ENCODE measurements around the gene FOXJ1. TPM values are rescaled to one million over a fixed set of nuclear protein-coding genes. Genes with fewer than 3 reads are reported as not detected.

FOXJ1 gene
- total RNA-seq, 1 donor from 2014 or later, result 2.1 TPM

DNA sequence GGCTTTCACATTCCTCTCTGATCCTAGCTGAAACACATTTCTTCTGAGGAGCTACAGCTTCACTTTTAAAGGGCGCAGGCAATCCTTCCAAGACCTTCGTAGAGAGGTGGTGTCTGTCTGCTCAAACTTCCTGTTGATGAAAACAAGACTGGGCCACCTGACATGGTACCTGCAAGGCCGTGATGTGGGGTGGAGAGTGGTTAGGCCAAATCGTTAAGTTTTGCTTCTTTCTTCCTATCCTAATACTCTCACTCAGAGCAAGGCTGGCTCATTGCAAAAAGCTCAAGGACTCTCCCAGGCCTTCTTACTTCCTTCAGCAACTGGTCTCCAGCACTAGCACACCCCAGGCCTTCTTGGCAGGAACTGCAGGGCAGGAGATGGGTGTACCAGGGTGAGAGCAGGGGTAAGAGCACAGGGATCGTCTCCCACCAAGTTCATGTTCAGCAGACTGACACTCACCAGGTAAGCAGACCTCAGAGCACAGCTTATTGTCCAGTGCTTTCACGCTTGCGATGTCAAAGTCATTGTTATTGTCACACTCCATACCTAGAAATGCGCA, 10.9 kb upstream of the FOXJ1 start:
- Mint-ChIP-seq H3K27me3 (ENCODE audit: unreplicated experiment) (no peaks in the 10 kb centered on the region), H3K27ac (ENCODE audit: unreplicated experiment) (no peak overlapping the region), H3K4me3 (ENCODE audit: unreplicated experiment) (no peak overlapping the region), H3K4me1 (ENCODE audit: unreplicated experiment) (peaks cover 27% of the 10 kb centered on the region), H3K9me3 (ENCODE audit: unreplicated experiment) (no peaks in the 10 kb centered on the region), H3K36me3 (ENCODE audit: low read depth, unreplicated experiment) (no peaks in the 10 kb centered on the region)
- TF ChIP-seq, protein P1, sequence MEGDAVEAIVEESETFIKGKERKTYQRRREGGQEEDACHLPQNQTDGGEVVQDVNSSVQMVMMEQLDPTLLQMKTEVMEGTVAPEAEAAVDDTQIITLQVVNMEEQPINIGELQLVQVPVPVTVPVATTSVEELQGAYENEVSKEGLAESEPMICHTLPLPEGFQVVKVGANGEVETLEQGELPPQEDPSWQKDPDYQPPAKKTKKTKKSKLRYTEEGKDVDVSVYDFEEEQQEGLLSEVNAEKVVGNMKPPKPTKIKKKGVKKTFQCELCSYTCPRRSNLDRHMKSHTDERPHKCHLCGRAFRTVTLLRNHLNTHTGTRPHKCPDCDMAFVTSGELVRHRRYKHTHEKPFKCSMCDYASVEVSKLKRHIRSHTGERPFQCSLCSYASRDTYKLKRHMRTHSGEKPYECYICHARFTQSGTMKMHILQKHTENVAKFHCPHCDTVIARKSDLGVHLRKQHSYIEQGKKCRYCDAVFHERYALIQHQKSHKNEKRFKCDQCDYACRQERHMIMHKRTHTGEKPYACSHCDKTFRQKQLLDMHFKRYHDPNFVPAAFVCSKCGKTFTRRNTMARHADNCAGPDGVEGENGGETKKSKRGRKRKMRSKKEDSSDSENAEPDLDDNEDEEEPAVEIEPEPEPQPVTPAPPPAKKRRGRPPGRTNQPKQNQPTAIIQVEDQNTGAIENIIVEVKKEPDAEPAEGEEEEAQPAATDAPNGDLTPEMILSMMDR (IDR thresholded peaks at IDR 0.05; ENCODE audit: unreplicated experiment), result no peak
- no peak for DNase-seq (ENCODE audit: low spot score)

DNA sequence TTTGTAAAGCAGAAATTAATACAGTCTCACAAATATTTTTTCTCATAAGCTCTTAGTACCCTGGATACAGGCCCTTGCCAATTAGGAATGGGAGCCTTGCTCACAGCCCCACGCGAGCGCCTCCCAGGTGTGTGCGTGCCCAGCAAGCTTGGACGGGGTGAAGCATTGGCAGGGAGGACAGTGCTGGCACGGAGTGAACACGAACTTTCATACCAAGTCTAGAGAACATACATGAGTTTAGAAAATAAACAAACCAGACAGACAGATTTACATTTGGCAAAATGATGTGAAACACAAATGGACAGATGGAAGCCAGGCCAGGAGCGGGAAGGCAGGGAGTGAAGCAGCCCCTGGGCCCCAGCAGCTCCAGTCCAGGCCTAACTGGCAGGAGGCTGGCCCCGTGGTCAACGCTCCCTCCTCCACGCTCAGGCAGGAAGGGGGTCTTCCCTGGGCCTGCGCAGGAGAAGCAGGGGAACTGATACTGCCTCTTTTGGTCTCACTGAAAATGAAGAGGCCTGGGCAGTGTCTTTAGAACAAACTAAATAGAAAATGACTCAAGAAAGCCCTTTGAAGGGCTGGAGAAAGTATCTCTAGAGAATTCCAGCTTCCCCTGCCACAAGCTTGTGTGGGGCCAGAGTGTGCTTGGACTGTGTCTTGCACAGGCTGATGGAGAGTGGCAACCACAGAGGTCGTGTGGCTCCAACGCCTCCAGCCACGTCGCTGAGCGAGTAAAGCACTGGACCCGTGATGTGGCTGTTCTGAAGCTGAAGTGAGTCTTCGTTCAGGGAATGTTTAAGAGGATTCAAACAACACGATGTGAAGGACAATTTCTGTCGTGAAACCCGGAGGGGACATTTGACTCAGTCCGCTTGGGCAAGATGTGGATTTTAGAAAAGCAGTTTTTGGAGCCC, 9.9 kb upstream of the FOXJ1 start:
- Mint-ChIP-seq H3K4me1 (ENCODE audit: unreplicated experiment) (peaks cover 29% of the 10 kb centered on the region), H3K4me3 (ENCODE audit: unreplicated experiment) (no peak overlapping the region), H3K27ac (ENCODE audit: unreplicated experiment) (no peak overlapping the region), H3K27me3 (ENCODE audit: unreplicated experiment) (no peaks in the 10 kb centered on the region), H3K36me3 (ENCODE audit: low read depth, unreplicated experiment) (no peaks in the 10 kb centered on the region), H3K9me3 (ENCODE audit: unreplicated experiment) (no peaks in the 10 kb centered on the region)
- TF ChIP-seq, protein P1 (IDR thresholded peaks at IDR 0.05; ENCODE audit: unreplicated experiment), result no peak
- DNase-seq (ENCODE audit: low spot score), result no peak

DNA sequence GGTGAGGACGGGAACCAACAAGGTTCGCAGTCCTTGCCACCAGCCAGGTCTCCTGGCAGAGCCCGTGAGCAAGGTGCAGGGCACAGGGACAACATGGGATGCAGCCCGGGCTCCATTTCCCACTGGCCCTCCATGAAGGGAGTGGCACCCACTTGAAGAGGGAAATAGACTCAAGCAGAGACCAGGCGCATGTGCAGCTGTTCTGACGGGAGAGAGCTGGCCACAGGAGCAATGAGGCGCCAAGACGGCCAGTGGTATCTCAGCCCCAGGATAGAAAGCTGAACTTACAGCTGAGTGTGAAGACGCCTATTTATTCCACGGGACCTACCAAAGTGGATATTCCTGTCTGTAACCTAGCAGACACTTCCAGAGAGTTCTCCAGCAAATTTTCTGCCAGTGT, 8.2 kb upstream of the FOXJ1 start:
- Mint-ChIP-seq H3K4me1 (ENCODE audit: unreplicated experiment) (peaks cover 42% of the 10 kb centered on the region), H3K9me3 (ENCODE audit: unreplicated experiment) (no peaks in the 10 kb centered on the region), H3K27ac (ENCODE audit: unreplicated experiment) (no peak overlapping the region), H3K4me3 (ENCODE audit: unreplicated experiment) (no peak overlapping the region), H3K27me3 (ENCODE audit: unreplicated experiment) (no peaks in the 10 kb centered on the region), H3K36me3 (ENCODE audit: low read depth, unreplicated experiment) (no peaks in the 10 kb centered on the region)
- DNase-seq (ENCODE audit: low spot score), result no peak
- TF ChIP-seq, protein P1 (IDR thresholded peaks at IDR 0.05; ENCODE audit: unreplicated experiment), result no peak

DNA sequence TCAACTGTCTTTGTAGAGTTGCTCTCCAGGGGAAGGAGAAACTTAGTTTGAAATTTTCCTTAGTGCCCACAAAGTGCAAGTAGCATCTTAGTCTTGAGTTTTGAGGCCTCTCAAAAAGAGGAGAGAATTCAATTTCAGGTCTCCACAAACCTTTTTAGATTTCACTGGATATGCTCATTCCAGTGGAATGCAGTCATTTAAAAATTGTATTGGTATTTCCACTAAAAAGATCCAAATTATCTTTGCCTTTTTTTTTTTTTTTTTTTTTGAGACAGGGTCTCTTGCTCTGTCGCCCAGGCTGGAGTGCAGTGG, 6.9 kb upstream of the FOXJ1 start:
- Mint-ChIP-seq H3K27me3 (ENCODE audit: unreplicated experiment) (peaks cover 4% of the 10 kb centered on the region), H3K27ac (ENCODE audit: unreplicated experiment) (no peak overlapping the region), H3K9me3 (ENCODE audit: unreplicated experiment) (no peaks in the 10 kb centered on the region), H3K4me1 (ENCODE audit: unreplicated experiment) (peaks cover 40% of the 10 kb centered on the region), H3K4me3 (ENCODE audit: unreplicated experiment) (no peak overlapping the region), H3K36me3 (ENCODE audit: low read depth, unreplicated experiment) (peaks cover under 1% of the 10 kb centered on the region)
- TF ChIP-seq, protein P1 (IDR thresholded peaks at IDR 0.05; ENCODE audit: unreplicated experiment), result peak; percentile 14
- DNase-seq (ENCODE audit: low spot score), result no peak
